ENCODE data around the gene CNTNAP2.

Gene CNTNAP2

GRCh38 chr7:148115308-148115707 is 1998.7 kb downstream of the CNTNAP2 start (continued):
- TF ChIP-seq PRDM6 (tag by site-specific recombination; IDR thresholded peaks at IDR 0.05) (no peak), SP3 (tag by site-specific recombination; IDR thresholded peaks at IDR 0.05) (no peak), GLI2 (tag by site-specific recombination; IDR thresholded peaks at IDR 0.05; ENCODE audit: borderline replicate concordance, low read depth) (no peak), ZNF112 (tag by site-specific recombination; IDR thresholded peaks at IDR 0.05) (no peak)

- no peaks in the 10 kb centered on the region for H3K36me3 ChIP-seq (ENCODE audit: control insufficient read depth in 2 of 2, insufficient read depth in 1 of 2, low read length in 2 of 2)
- TF ChIP-seq ZNF266 (tag by site-specific recombination; IDR thresholded peaks at IDR 0.05; ENCODE audit: low read depth) (no peak), ZBTB8A (tag by site-specific recombination; IDR thresholded peaks at IDR 0.05) (no peak), KLF16 (tag by site-specific recombination; IDR thresholded peaks at IDR 0.05) (no peak), ZSCAN4 (tag by site-specific recombination; IDR thresholded peaks at IDR 0.05) (no peak), ZNF548 (tag by site-specific recombination; IDR thresholded peaks at IDR 0.05) (no peak), ZNF2 (tag by site-specific recombination; IDR thresholded peaks at IDR 0.05) (no peak), ZNF513 (tag by site-specific recombination; IDR thresholded peaks at IDR 0.05) (no peak), ZBTB21 (tag by site-specific recombination; IDR thresholded peaks at IDR 0.05) (no peak), ZNF19 (tag by site-specific recombination; IDR thresholded peaks at IDR 0.05; ENCODE audit: low read depth) (no peak), ZFP41 (tag by site-specific recombination; IDR thresholded peaks at IDR 0.05; ENCODE audit: borderline replicate concordance) (no peak), ZNF660 (tag by site-specific recombination; IDR thresholded peaks at IDR 0.05) (no peak), ZNF639 (tag by site-specific recombination; IDR thresholded peaks at IDR 0.05) (no peak), ZNF433 (tag by site-specific recombination; IDR thresholded peaks at IDR 0.05; ENCODE audit: low read depth) (no peak), WT1 (tag by site-specific recombination; IDR thresholded peaks at IDR 0.05) (no peak), ZNF843 (tag by site-specific recombination; IDR thresholded peaks at IDR 0.05) (no peak), ZNF664 (tag by site-specific recombination; IDR thresholded peaks at IDR 0.05) (no peak)
- H3K4me1 ChIP-seq (ENCODE audit: control insufficient read depth, insufficient read depth, low read length): no peaks in the 10 kb centered on the region
- H3K4me3 ChIP-seq (ENCODE audit: low read depth, low read length): no peak overlapping the region
- H3K27ac ChIP-seq (ENCODE audit: extremely low read depth, low read depth, low read length): no peak overlapping the region
- POLR2A ChIA-PET: interaction anchor here (0.7 kb wide), 1 partner anchor 430 kb away, joined by 3 read pairs; no protein-coding TSS in a partner anchor
- no peaks in the 10 kb centered on the region for H3K9me3 ChIP-seq (ENCODE audit: control insufficient read depth, insufficient read depth, low read depth, low read length)
- CTCF ChIA-PET: interaction anchor here (1.1 to 1.2 kb wide), 2 partner anchors 126 to 146 kb away, joined by 3 to 5 read pairs; no protein-coding TSS in a partner anchor
Measured at GRCh38 chr7:148116195-148116594, 1999.6 kb downstream of the CNTNAP2 start.
